DLD1 (cell line): Measurements from ENCODE around the gene LEKR1.

ENCODE experiments used
- in situ Hi-C: cut with HindIII; loops from 2 replicates; pipeline ENCODE4 v1.10.0; 2017; ENCODE audit warnings: low sequenced_read_pairs

Gene LEKR1

GRCh38 chr3:156974931-156975330 is 148.8 kb downstream of the LEKR1 start:
- in situ Hi-C loops: no loop called here

- in situ Hi-C loops: no loop called here
These were observed 149.6 kb downstream of the LEKR1 start for GRCh38 chr3:156975721-156976120.

GRCh38 chr3:156976933-156977332 is 150.8 kb downstream of the LEKR1 start:
- in situ Hi-C loops: no loop called here

- in situ Hi-C loops: no loop called here
These were observed 152.4 kb downstream of the LEKR1 start for GRCh38 chr3:156978481-156978961.

GRCh38 chr3:156981005-156981404 is 154.9 kb downstream of the LEKR1 start:
- in situ Hi-C loops: no loop called here

GRCh38 chr3:156983559-156983958 is 157.4 kb downstream of the LEKR1 start:
- in situ Hi-C loops: no loop called here

GRCh38 chr3:156985711-156986110 is 159.6 kb downstream of the LEKR1 start:
- in situ Hi-C loops: no loop called here

GRCh38 chr3:156987946-156988345 is 161.8 kb downstream of the LEKR1 start:
- in situ Hi-C loops: no loop called here

- in situ Hi-C loops: no loop called here
These were observed 171.2 kb downstream of the LEKR1 start for GRCh38 chr3:156997351-156997750.

GRCh38 chr3:157001221-157001957 is 175.2 kb downstream of the LEKR1 start:
- in situ Hi-C loops: no loop called here

- in situ Hi-C loops: no loop called here
These were observed 195.5 kb downstream of the LEKR1 start for GRCh38 chr3:157021679-157022078.

GRCh38 chr3:157023226-157023625 is 197.1 kb downstream of the LEKR1 start:
- in situ Hi-C loops: no loop called here

GRCh38 chr3:157026091-157026490 is 199.9 kb downstream of the LEKR1 start:
- in situ Hi-C loops: no loop called here

- in situ Hi-C loops: no loop called here
These were observed 201.9 kb downstream of the LEKR1 start for GRCh38 chr3:157027861-157028745.

GRCh38 chr3:157029365-157029790 is 203.2 kb downstream of the LEKR1 start:
- in situ Hi-C loops: no loop called here

- in situ Hi-C loops: no loop called here
These were observed 204.6 kb downstream of the LEKR1 start for GRCh38 chr3:157030712-157031111.

GRCh38 chr3:157033001-157033400 is 206.8 kb downstream of the LEKR1 start:
- in situ Hi-C loops: no loop called here

- in situ Hi-C loops: no loop called here
These were observed 214.3 kb downstream of the LEKR1 start for GRCh38 chr3:157040456-157040855.

GRCh38 chr3:157042226-157042625 is 216.1 kb downstream of the LEKR1 start:
- in situ Hi-C loops: no loop called here

- in situ Hi-C loops: no loop called here
These were observed 217.6 kb downstream of the LEKR1 start for GRCh38 chr3:157043771-157044170.

GRCh38 chr3:157045238-157045850 is 219.2 kb downstream of the LEKR1 start:
- in situ Hi-C loops: no loop called here
